Suppressor macrophage treated with lipopolysaccharide for 1 hour (primary cell): Measurements from ENCODE around the gene PGA3.
A peak's percentile ranks its signal among the peaks of the same experiment; 100 is the strongest.
"Not testable (repeated sequence)": the region's sequence is repeated elsewhere in the genome, so short reads cannot be mapped to it uniquely, and the experiment has no call there.

Experiments
- DNase-seq, 3 donors: peaks; one replicate each; pipeline ENCODE4 v3.0.0-alpha.2; 2020 to 2022

PGA3 gene

DNA sequence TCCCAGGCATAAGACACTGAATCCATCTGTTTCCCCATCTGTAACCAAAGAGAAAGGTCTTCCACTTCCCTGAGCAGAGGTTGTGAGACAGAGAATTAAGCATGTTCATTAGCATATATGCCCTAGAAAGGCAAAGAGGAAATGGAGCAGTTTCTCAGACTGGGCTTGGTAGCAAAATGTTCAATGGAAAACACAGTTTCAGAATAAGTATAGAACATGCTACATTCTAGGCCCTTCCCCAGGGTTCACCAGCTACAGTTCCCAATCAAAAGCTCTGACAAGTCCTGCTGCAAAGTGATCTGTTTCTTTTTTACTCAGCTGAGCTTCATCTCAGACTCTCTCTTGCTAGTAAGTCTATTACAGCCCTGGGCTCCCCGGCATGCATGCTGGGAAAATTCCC lies 49.0 kb downstream of the PGA3 start:
- not testable (repeated sequence) for DNase-seq

DNA sequence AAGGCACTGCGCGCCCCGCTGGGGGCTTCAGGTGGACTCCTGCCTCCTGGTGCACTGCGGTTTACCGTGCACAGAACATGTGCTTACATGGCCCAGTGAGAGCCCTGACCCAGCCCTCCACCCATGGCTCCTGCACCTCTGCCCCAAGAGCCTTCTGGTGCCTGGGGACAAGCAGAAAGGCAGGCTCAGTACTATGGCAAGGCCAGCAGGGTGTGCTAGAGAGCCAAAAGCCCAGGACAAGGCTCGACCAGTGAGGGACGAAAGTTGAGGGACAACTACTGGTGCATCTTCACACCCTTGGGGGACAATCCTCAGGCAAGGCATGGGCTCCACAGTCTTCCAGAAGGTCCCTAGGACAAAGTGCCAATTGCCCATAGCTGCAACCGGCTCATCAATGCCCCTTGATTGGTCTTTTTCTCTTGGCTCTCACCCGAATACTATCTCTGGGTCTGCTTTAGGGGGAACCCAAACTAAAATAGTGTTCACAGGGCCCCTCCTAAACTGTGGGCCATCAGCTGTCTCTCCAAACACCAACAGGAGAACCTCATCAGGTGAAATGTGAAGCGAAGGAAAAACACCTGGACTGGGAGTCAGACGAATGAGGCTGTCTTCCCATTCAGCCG lies 51.2 kb downstream of the PGA3 start:
- DNase-seq, result peak; percentile 74 to 86 (median 85)

DNA sequence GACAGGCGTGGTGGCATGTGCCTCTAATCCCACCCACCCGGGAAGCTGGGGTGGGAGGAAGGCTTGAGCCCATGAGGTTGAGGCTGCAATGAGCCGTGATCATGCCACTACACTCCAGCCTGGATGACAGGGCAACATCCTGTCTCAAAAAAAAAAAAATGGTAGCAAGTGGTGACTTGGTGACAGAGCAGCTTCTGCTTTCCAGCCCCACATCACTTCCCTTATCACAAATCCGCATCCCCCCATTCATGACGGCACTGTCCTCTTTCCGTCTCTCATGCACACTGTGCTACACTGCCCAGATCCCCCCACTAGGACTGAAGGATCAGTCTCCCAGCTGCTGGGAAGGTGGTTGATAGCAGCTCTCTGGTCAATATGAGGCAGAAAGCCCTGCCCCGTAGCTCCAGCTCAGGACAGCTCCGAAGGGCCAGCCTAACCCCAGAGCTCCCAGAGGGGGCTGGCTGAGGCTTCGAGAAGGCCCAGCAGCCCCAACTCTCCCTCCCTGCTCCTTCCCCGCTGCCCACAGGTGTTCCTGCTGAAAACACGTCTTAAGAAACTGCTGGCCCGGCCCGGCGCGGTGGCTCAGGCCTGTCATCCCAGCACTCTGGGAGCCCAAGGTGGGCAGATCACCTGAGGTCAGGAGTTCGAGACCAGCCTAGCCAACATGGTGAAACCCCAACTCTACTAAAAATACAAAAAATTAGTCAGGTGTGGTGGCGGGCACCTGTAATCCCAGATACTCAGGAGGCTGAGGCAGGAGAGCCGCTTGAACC lies 53.6 kb downstream of the PGA3 start:
- DNase-seq, result peak; percentile 76 to 77 (median 77)

DNA sequence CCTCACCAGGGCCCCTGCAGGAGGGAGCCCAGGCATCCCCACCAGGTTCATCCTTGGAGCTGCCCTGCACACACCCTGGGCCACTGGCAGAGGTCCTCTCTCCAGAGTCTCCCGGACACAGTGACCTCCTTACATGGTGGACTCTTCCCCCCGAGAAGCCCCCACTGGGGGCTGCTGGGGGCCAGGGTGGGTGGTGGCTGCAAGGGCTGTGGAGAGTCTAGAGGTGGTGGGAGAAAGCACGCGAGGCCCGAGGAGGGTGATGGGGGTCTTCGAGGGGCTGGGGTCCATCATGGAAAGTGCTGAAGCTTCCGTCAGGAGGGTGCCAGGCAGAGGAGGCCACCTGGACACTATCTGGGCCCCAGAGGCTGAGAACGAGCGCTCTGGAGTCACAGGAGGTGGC lies 55.2 kb downstream of the PGA3 start:
- no peak for DNase-seq

GRCh38 chr11:61259363-61259762 lies 56.0 kb downstream of the PGA3 start:
- DNase-seq, result no peak
